ENCODE data around the gene KCNK6.
A peak's percentile ranks its signal among the peaks of the same experiment; 100 is the strongest.

The KCNK6 gene

DNA sequence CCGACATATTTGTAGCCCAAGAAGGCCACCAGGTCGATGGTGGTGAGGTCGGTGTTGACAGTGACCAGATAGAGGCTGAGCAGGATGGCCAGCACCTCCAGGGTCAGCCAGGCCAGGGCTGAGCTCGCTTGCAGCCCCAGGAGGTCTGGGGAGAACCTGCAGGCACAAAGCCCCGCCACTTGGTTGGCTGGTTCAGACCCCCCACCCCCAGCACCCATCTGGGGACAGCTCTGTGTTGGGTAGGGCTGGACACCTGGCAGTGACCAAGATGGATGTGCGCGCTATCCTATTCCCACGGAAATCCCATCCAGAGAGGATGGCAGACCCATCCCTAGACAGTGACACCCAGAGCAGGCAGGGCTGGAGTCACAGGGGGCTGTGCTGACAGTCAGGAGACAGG lies 12.0 kb upstream of the KCNK6 start:
- Histone ChIP-seq H3K9ac (ENCODE audit: low read depth, low read length) (no peak overlapping the region), H3K4me1 (ENCODE audit: insufficient read depth, low read length) (peaks cover 6% of the 10 kb centered on the region)

DNA sequence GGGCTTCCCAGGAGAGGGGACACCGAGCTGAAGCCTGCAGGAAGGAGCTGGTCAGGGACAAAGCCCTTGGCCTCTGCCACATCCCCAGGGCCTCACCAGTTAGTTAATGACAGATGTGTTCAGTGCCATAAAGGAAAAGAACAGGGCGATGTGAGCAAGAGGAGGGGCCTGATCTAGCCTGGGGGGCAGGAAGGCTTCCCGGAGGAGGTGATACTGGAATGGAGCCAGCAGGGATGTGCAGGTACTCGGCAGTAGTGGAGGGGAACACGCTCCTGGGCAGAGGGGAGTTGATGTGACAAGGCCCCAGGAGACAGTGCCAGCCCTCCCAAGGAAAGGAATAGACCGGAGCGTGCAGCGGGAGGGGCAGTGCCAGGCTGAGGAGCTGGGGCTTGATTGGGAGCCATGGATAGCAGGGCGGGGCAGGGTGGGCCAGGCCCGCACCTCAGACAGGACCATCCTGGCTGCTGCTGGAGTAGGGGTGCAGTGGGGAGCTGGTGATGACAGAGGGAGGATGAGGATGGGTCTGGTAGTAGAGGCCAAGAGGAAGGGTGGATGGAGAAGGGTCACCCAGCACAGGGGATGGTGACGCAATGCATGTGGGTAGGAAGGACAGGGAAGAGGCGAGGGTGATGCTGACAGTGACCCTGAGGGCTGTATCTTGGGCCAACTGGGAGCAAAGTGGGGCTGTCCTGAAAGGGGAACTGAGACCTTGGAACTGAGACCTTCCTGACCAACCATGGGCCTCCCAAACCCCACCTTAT lies 11.5 kb upstream of the KCNK6 start:
- peaks cover 9% of the 10 kb centered on the region for H3K4me1 ChIP-seq (ENCODE audit: insufficient read depth, low read length)
- peaks cover 3% of the 10 kb centered on the region; the same call in 1 of the 2 replicates for H3K36me3 ChIP-seq (ENCODE audit: insufficient read depth, low read length)
- H3K9me3 ChIP-seq (ENCODE audit: control insufficient read depth, insufficient read depth, low read length): no peaks in the 10 kb centered on the region
- H3K9ac ChIP-seq (ENCODE audit: low read depth, low read length): no peak overlapping the region

More for the DNA sequence above, 12.0 kb upstream of the KCNK6 start:
- no peaks in the 10 kb centered on the region for H3K9me3 ChIP-seq (ENCODE audit: control insufficient read depth, insufficient read depth, low read length)
- peaks cover 3% of the 10 kb centered on the region; the same call in 1 of the 2 replicates for H3K36me3 ChIP-seq (ENCODE audit: insufficient read depth, low read length)

GRCh38 chr19:38308926-38309614 lies 10.6 kb upstream of the KCNK6 start:
- Histone ChIP-seq H3K36me3 (ENCODE audit: insufficient read depth, low read length) (peaks cover 3% of the 10 kb centered on the region; the same call in 1 of the 2 replicates), H3K9ac (ENCODE audit: low read depth, low read length) (no peak overlapping the region), H3K4me1 (ENCODE audit: insufficient read depth, low read length) (peaks cover 10% of the 10 kb centered on the region), H3K9me3 (ENCODE audit: control insufficient read depth, insufficient read depth, low read length) (no peaks in the 10 kb centered on the region)

DNA sequence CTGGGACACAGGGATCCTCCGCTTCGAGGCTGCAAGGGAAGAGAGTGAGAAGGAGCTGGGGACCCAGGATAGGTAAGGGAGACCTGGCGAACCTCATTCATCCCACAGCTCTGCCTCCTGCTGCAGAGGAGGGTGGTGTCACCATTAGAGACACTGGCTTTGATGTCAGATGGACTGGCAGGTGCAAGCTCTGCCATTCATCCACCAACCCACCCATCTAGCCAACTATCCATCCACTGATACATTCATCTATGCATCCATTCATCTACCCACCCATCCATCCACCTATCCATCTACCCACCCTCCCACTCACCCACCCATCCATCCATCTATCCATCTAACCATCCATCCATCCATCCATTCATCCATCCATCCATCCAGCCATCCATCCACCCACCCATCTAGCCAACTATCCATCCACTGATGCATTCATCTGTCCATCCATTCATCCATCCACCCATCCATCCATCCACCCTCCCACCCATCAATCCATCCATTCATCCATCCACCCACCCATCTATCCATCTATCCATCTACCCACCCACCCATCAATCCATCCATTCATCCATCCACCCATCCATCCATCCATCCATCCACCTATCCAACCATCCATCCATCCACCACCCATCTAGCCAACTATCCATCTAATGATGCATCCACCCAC lies 9.9 kb upstream of the KCNK6 start:
- no peaks in the 10 kb centered on the region for H3K9me3 ChIP-seq (ENCODE audit: control insufficient read depth, insufficient read depth, low read length)
- peaks cover 3% of the 10 kb centered on the region; the same call in 1 of the 2 replicates for H3K36me3 ChIP-seq (ENCODE audit: insufficient read depth, low read length)
- no peak overlapping the region for H3K9ac ChIP-seq (ENCODE audit: low read depth, low read length)
- peaks cover 10% of the 10 kb centered on the region for H3K4me1 ChIP-seq (ENCODE audit: insufficient read depth, low read length)

DNA sequence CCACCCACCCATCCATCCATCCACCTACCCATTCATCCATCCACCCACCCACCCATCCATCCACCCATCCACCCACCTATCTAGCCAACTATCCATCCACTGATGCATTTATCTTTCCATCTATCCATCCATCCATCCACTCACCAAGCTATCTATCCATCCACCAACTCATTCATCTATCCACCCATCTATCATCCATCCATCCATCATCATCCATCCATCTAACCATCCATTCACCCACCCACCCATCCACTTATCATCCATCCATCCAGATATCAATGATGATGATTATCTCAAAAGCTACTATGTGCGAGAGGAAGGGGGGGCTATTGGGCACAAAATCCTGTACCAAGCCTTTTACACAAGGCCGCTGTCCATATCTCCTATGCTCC lies 9.4 kb upstream of the KCNK6 start:
- H3K9ac ChIP-seq (ENCODE audit: low read depth, low read length): no peak overlapping the region
- H3K4me1 ChIP-seq (ENCODE audit: insufficient read depth, low read length): peaks cover 10% of the 10 kb centered on the region
- H3K36me3 ChIP-seq (ENCODE audit: insufficient read depth, low read length): peaks cover 3% of the 10 kb centered on the region; the same call in 1 of the 2 replicates
- no peaks in the 10 kb centered on the region for H3K9me3 ChIP-seq (ENCODE audit: control insufficient read depth, insufficient read depth, low read length)

DNA sequence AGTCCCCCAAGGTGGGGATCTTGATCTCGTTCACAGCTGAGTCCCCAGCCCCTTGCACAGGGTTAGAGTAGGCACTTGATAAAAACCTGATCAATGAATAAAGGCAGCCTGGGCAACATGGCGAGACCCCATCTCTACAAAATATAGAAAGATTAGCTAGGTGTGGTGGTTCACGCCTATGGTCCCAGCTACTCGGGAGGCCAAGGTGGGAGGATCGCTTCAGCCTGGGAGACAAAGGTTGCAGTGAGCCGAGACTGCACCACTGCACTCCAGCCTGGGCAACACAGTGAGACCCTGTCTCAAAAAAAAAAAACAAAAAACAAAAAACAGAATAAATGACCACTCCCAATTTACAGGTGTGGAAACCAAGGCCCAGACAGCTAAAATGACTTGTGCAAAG lies 8.7 kb upstream of the KCNK6 start:
- Histone ChIP-seq H3K36me3 (ENCODE audit: insufficient read depth, low read length) (peaks cover 3% of the 10 kb centered on the region; the same call in 1 of the 2 replicates), H3K9me3 (ENCODE audit: control insufficient read depth, insufficient read depth, low read length) (no peaks in the 10 kb centered on the region), H3K9ac (ENCODE audit: low read depth, low read length) (no peak overlapping the region), H3K4me1 (ENCODE audit: insufficient read depth, low read length) (peaks cover 10% of the 10 kb centered on the region)

- Histone ChIP-seq H3K4me1 (ENCODE audit: insufficient read depth, low read length) (peaks cover 10% of the 10 kb centered on the region), H3K36me3 (ENCODE audit: insufficient read depth, low read length) (peaks cover 3% of the 10 kb centered on the region; the same call in 1 of the 2 replicates), H3K9me3 (ENCODE audit: control insufficient read depth, insufficient read depth, low read length) (no peaks in the 10 kb centered on the region), H3K9ac (ENCODE audit: low read depth, low read length) (peak within 1 kb of the TSS; percentile 99)
These were observed 3.8 kb upstream of the KCNK6 start, which contains the start of gene YIF1B for GRCh38 chr19:38315657-38316476. YIF1B (minus strand) TSS chr19:38315947; CDS start chr19:38315917, 30 bp downstream.

DNA sequence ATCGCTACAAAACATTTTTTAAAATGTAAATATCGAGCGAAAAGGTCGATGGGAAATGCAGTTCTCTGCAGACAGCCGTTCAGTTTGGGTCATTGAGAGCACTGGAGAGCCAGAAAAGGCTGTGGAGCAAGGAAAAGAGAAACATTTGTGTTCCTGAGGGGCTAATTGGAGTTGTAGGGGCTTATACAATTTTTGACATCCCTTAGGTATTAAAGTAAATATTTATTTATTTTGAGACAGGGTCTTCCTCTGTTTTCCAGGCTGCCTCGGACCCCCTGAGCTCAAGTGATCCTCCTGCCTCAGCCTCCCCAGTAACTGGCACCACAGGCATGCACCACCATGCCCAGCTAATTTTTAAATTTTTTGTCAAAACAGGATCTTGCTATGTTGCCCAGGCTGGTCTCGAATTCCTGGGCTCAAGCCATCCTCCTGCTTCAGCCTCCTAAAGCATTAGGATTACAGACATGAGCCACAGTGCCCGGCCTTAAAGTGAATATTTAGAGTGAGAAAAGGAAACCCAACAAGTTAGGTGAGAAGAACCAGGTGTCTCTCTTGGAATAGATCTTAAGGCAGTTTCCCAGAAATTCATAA lies 3.1 kb upstream of the KCNK6 start:
- Histone ChIP-seq H3K4me1 (ENCODE audit: insufficient read depth, low read length) (peaks cover 13% of the 10 kb centered on the region), H3K36me3 (ENCODE audit: insufficient read depth, low read length) (no peaks in the 10 kb centered on the region), H3K9me3 (ENCODE audit: control insufficient read depth, insufficient read depth, low read length) (no peaks in the 10 kb centered on the region), H3K9ac (ENCODE audit: low read depth, low read length) (peak overlapping the region; percentile 40; the same call in 1 of the 2 replicates)

DNA sequence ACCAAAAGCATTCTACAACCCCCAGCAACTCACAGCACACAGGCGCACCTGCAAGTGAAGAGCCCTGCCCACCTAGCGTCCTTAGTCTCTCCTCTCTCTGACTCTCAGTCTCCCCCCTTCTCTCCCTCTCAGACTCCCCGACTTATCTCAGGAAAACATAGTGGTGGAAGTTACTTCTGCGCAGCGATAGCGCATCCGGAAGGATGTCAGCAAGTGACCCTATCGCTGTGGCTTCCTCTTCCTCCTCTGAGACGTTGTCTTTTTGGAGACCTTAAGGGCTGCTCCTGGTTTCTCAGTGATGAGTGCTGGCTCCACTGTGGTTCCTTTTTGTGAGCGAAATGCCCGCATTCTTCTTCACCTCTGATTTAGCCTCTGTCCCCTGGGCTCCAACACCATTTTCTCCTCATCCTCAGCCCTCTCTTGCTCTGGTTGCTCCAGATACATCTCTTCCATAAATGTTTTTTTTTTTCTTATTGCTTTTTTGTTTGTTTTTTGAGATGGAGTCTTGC lies 2.5 kb upstream of the KCNK6 start:
- Histone ChIP-seq H3K9me3 (ENCODE audit: control insufficient read depth, insufficient read depth, low read length) (no peaks in the 10 kb centered on the region), H3K36me3 (ENCODE audit: insufficient read depth, low read length) (no peaks in the 10 kb centered on the region), H3K4me1 (ENCODE audit: insufficient read depth, low read length) (peaks cover 13% of the 10 kb centered on the region), H3K9ac (ENCODE audit: low read depth, low read length) (no peak overlapping the region)

DNA sequence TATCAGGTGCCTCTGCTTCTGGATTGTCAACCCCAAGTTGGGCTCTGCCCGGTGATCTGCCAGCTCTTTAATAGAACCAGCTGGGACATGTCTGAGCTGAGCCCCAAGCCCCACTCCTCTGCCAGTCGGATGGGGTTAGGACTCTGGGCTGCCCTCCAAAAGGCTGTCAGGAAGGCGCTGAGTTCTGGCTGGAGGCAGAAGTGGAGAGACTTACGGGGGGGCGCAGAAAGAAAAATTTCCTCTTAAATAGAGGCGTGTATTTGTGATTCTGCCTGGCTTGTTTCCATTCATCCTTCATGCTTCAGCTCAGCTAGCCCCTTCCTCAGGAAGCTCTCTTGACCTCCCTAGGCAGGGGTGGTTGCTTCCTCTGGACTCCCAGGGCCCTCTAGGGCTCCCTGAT lies 985 bp upstream of the KCNK6 start:
- Histone ChIP-seq H3K9me3 (ENCODE audit: control insufficient read depth, insufficient read depth, low read length) (no peaks in the 10 kb centered on the region), H3K36me3 (ENCODE audit: insufficient read depth, low read length) (no peaks in the 10 kb centered on the region), H3K9ac (ENCODE audit: low read depth, low read length) (no peak overlapping the region), H3K4me1 (ENCODE audit: insufficient read depth, low read length) (peaks cover 5% of the 10 kb centered on the region; the same call in 1 of the 2 replicates)

- no peaks in the 10 kb centered on the region for H3K9me3 ChIP-seq (ENCODE audit: control insufficient read depth, insufficient read depth, low read length)
These were observed 1.3 kb downstream of the KCNK6 start for GRCh38 chr19:38320969-38321339.

DNA sequence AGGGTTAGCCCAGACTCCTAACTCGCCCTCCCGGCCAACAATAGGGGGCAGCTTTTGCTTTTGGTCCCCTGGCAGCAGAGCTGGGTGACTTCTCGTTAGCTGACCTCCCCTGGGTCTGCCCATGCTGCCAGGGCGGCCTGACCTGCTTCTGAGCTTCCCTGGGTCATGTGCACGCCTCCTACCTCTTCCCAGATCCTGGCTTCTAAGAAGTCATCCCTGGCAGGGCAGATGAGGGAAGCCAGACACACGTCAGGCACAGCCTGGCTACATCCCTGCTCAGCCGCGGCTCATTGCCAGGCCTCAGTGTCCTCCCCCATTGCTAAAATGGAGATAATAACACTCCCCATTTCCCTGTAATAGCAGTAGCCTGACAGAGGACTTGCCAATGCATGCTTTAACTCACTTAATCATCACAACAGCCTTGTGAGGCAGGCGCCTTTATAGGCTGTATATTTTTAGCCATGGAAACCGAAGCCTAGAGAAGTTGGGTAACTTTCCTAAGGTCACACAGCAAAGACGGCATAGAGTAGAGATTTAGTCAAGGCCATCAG lies 2.1 kb downstream of the KCNK6 start:
- Histone ChIP-seq H3K4me1 (ENCODE audit: insufficient read depth, low read length) (peaks cover 3% of the 10 kb centered on the region; the same call in 1 of the 2 replicates), H3K9me3 (ENCODE audit: control insufficient read depth, insufficient read depth, low read length) (no peaks in the 10 kb centered on the region), H3K36me3 (ENCODE audit: insufficient read depth, low read length) (no peaks in the 10 kb centered on the region), H3K9ac (ENCODE audit: low read depth, low read length) (no peak overlapping the region)

More at GRCh38 chr19:38320969-38321339, 1.3 kb downstream of the KCNK6 start:
- Histone ChIP-seq H3K36me3 (ENCODE audit: insufficient read depth, low read length) (no peaks in the 10 kb centered on the region), H3K9ac (ENCODE audit: low read depth, low read length) (peak overlapping the region; percentile 67; the same call in 1 of the 2 replicates), H3K4me1 (ENCODE audit: insufficient read depth, low read length) (peaks cover 3% of the 10 kb centered on the region; the same call in 1 of the 2 replicates)

DNA sequence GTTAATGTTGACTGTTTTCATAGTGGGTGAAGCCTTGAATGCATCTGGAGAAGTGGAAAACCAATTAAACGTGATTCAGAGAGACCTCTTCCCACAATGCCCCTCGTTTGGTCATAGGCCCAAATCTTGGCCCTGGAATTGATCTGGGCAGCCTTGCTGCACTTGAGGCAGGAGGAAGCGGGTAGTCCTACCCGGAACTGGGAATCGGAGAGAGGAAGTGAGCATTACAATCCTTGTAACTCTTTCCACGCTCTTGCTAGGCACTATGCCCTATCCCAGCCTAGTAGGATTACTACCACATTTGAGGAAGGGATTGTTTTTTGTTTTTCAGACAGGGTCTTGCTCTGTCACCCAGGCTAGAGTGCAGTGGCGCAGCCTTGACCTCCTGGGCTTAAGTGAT lies 3.6 kb downstream of the KCNK6 start:
- 0 out of 2 replicates have a peak, but pooled peaks cover 4% of the 10 kb centered on the region for H3K36me3 ChIP-seq (ENCODE audit: insufficient read depth, low read length)
- H3K4me1 ChIP-seq (ENCODE audit: insufficient read depth, low read length): peaks cover 3% of the 10 kb centered on the region; the same call in 1 of the 2 replicates
- H3K9me3 ChIP-seq (ENCODE audit: control insufficient read depth, insufficient read depth, low read length): no peaks in the 10 kb centered on the region
- H3K9ac ChIP-seq (ENCODE audit: low read depth, low read length): no peak overlapping the region
